ENCODE data around the gene MYO5A.

Gene MYO5A

DNA sequence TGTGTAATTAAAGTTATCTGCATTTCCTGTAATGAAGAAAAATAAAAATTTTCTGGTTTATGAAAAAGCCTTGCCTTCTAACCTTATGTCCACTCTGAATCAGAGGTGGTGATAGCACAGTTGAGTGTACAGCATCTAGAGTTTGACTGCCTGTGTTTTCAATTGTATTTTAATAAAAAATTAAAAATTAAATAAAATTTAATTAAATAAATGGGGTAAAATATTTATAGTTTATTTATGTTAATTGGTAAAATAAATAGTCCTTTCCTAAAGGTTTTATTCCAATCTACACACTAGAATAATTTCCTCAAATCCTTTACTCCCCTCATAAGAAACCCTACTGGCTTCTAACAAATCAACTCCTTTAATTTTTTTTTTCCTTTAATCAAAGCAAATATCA, 121.3 kb downstream of the MYO5A start:
- TF ChIP-seq CTCF (IDR thresholded peaks at IDR 0.05) (no peak), ZFX (IDR thresholded peaks at IDR 0.05; ENCODE audit: borderline replicate concordance) (no peak)
- no peak overlapping the region for H3K27ac ChIP-seq

DNA sequence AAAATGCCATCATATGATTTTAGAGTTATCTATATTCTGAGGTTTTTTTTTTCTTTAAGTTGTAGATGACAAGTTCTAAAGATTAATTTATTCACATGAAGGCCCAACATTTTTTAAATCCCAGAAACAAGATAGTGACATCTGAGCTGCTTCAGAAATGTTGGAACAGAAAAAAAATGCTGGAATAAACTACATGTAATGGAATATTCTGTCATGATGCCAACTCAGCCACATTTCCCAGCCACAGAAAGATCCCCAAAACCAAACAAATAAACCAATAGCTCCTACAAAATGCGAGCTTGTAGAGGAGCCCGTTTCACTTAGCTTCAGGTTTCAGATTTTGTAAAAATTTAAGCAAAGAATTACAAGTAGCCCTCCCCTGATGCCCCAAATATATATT, 122.1 kb downstream of the MYO5A start:
- no peak overlapping the region for H3K27ac ChIP-seq
- TF ChIP-seq ZFX (IDR thresholded peaks at IDR 0.05; ENCODE audit: borderline replicate concordance) (no peak), CTCF (IDR thresholded peaks at IDR 0.05) (no peak)

DNA sequence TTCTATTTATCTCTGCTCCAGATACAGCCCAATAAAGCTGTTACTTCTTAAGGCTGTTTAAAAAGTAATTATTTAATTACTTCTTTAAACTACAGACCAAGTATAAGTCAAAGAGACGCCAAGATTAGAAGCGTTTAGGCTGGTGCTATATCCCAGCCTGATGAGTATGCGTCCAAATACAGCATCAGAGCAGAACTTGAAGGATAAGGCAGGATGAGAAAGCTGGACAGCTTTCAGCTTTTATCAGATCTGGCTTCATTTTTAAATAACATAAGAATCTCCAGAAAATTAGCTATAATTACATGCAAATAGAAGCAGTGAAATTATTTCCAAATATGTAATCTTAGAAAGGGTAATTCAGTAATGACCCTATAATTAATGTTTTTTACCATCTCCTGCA, 122.8 kb downstream of the MYO5A start:
- TF ChIP-seq CTCF (IDR thresholded peaks at IDR 0.05) (no peak), ZFX (IDR thresholded peaks at IDR 0.05; ENCODE audit: borderline replicate concordance) (no peak)
- no peak overlapping the region for H3K27ac ChIP-seq

GRCh38 chr15:52397118-52397517, 131.6 kb downstream of the MYO5A start:
- TF ChIP-seq CTCF (IDR thresholded peaks at IDR 0.05), result no peak
- no peak for TF ChIP-seq ZFX (IDR thresholded peaks at IDR 0.05; ENCODE audit: borderline replicate concordance)
- H3K27ac ChIP-seq, result no peak overlapping the region

DNA sequence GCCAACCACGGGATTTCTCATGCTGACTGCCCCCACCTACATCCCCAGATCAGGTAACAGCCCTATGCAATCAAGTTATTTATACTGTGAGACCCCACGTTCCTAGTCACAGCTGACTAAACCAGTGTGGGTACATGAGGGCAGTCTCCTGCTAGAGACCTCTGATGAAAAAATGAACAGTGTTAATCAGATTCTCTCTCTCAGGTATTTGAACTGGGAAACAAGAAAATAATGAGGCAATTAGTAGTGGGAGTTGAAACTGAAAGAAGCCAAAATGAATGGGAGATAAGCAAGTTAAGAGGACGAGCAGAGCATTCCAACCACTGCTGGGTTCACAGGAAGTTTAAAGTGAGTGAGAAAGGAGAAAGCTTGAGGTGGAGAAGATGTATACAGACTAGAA, 134.6 kb downstream of the MYO5A start:
- no peak for TF ChIP-seq CTCF (IDR thresholded peaks at IDR 0.05)
- no peak for TF ChIP-seq ZFX (IDR thresholded peaks at IDR 0.05; ENCODE audit: borderline replicate concordance)
- H3K27ac ChIP-seq, result no peak overlapping the region

DNA sequence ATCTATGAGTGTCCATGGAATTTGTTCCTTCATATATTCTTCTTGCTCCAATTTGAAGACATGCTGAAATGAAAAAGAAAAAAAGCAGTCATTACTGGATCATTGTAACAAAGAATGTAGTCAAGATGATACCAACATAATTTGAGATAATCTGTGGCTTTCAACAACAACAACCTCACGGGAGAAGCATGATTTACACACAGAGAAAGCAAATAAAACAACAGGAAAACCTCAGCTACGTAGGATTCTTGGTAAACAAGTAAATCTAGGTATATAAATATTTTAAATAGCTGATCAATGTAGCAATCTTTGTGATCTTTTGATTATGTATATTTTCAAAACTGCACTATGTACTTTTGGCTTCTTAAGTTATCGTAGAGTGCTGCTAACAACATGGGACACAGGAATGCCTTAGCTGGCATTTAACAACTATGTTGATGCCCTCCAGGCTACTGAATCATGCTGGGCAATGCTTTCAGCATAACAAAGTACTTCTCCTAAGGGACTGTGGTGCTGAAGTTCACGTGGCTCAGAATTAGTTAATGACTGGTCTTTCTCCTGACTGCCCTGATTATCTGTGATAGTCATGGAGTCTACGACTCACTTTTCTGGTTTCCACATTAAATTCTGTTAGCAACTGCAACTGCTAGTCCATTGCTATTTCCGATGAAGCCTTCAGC, 136.5 kb downstream of the MYO5A start:
- H3K27ac ChIP-seq, result no peak overlapping the region
- TF ChIP-seq CTCF (IDR thresholded peaks at IDR 0.05) (no peak), ZFX (IDR thresholded peaks at IDR 0.05; ENCODE audit: borderline replicate concordance) (no peak)

- H3K27ac ChIP-seq, result no peak overlapping the region
- no peak for TF ChIP-seq ZFX (IDR thresholded peaks at IDR 0.05; ENCODE audit: borderline replicate concordance)
- TF ChIP-seq CTCF (IDR thresholded peaks at IDR 0.05), result no peak
These were observed 137.6 kb downstream of the MYO5A start for GRCh38 chr15:52391069-52391468.
